RWPE1 (cell line): Measurements from ENCODE around the gene KCNK4.
A peak's percentile ranks its signal among the peaks of the same experiment; 100 is the strongest.
"Not testable (repeated sequence)": the region's sequence is repeated elsewhere in the genome, so short reads cannot be mapped to it uniquely, and the experiment has no call there.

ENCODE experiments used
- CTCF ChIA-PET: fragments of 350-600 bp; sonication (Branson Sonifier 250); formaldehyde crosslinking; extraction: SDS; loops from one replicate; lab custom pipeline; 2021; lab: Yijun Ruan, JAX
- POLR2A ChIA-PET: fragments of 400-600 bp; formaldehyde crosslinking; extraction: SDS; loops from one replicate; lab custom pipeline; 2020; ENCODE audit warnings: antibody characterized with exemption; ENCODE audit not compliant: low non-redundant PET; lab: Yijun Ruan, JAX
- DNase-seq: peaks from one replicate; pipeline ENCODE4 v3.0.0; 2012; ENCODE audit warnings: low spot score
- H3K27ac ChIP-seq: fragments of 450-650 bp; 2 replicates; pipeline ENCODE4 v1.5.1; 2017
- CTCF ChIP-seq: fragments of 450-650 bp; conservative IDR thresholded peaks from 2 replicates; pipeline ENCODE4 v1.5.1; 2017; ENCODE audit warnings: low read depth, mild to moderate bottlenecking

KCNK4 gene

DNA sequence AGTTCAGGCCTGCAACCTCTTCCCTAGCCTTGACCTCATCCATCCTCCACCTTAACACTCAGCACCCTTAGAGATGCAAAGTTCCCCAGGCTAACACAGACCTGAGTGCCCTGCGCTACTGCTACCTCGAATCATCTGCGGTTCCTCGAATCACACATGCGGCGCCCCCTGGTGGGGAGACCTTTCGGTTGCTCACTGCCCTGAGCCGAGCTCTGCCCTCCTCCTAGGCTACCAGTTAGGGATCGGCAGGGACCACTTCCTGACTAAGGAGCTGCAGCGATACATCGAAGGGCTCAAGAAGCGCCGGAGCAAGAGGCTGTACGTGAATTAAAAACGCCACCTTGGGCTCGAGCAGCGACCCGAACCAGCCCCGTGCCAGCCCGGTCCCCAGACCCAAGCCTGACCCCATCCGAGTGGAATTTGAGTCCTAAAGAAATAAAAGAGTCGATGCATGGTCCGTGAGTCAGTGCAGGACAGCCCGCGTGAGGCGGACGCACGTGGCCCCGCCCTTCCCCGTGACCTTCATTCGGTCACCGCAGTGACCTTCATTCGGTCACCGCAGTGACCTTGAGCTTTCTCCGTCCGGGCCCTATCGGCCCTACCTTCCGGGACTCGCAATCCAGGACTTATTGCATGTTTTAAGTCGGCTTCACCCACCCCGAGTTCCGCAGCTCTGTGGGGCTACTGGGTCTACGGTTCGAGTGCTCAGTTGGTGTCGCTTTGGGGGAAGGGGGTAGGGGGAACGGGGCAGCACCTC is 13.4 kb downstream of the KCNK4 start:
- peak overlapping the region; percentile 100 for H3K27ac ChIP-seq
- peak; percentile 66 for DNase-seq
- POLR2A ChIA-PET = interaction anchor here (0.5 to 2.0 kb wide), 3 partner anchors 13 to 85 kb away, joined by 3 to 9 read pairs (median 3); partner anchors contain the start of genes PRDX5 and TRMT112
- CTCF ChIA-PET = interaction anchor here (0.6 to 1.3 kb wide), 9 partner anchors 9 to 118 kb away, joined by 3 to 5 read pairs (median 4); partner anchors contain the start of genes PLCB3 and STIP1
- TF ChIP-seq CTCF = peak; percentile 85

DNA sequence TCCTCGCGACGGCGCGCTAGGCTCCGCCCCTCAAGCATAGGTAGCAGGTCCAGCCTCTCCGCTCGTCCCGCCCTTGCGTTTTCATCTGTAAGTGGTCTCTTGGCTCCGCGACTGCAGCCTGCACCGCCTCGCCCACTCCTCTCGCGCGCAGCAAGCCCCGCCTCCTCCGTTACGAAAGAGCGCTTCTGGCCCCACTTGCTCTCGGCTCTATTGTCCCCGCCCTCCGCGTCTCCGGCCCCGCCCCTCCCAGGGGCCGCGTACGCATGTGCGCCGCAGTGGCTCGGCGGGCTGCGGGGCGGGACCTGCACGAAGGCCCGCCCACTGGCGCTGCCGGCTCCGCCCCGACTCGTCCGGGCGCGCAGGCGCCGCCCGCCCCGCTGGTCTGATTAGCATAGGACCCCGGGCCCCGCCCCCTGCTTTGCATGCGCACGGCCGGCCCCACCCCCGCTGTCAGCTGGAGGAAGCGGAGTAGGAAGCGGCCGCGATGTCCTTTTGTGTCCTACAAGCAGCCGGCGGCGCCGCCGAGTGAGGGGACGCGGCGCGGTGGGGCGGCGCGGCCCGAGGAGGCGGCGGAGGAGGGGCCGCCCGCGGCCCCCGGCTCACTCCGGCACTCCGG is 14.1 kb downstream of the KCNK4 start, which contains the start of gene ESRRA:
TSS of gene ESRRA (plus strand) at position 450 of the 616 bp plus-strand sequence. CDS start 1,656 bp downstream, outside the sequence.
- H3K27ac ChIP-seq = peak within 1 kb of the TSS; percentile 100
- ChIA-PET CTCF (interaction anchor here (0.6 to 1.3 kb wide), 5 partner anchors 16 to 101 kb away, joined by 3 to 5 read pairs (median 4); no protein-coding TSS in a partner anchor), POLR2A (interaction anchor here (0.5 to 2.0 kb wide), 2 partner anchors 13 to 84 kb away, joined by 3 to 9 read pairs; partner anchors contain the start of genes PRDX5 and TRMT112)
- DNase-seq = peak; percentile 98
- TF ChIP-seq CTCF = no peak

DNA sequence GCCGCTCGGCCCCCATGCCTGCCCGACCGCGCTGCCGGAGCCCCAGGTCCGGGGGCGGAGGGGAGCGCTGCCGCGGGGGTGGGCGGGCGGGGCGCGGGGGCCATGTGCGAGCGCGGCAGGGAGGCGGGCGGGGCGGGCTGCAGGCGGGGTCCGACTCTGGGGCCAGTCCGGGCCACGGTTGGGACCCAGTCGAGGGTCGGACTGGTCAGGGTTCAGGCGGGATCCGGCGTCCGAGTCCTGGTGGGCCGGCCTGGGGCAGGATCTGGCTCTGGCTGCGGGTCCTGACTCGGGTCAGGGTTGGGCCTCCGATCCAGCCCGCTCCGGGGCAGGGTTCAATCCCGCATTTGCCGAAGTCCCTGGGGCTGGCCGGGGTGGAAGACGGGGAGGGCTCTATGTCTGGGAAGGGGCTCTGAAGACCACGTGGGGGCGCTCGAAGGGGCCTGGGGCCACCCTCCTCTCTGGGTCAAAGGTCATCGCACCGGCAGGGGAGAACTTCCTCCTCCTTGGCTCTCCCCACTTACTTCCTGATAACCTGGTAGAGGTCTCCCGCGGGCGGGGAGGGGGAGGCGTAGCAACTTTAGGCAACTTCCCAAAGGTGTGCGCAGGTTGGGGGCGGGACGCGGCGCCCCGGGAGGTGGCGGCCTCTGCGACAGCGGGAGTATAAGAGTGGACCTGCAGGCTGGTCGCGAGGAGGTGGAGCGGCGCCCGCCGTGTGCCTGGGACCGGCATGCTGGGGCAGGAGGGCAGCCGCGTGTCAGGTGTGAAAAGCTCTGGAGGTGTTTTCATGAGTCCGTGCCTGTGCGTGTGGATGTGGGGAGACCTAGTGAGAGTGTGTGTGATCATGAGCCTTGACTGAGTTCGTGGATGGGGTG is 14.8 kb downstream of the KCNK4 start:
- DNase-seq = no peak
- peak; percentile 50 for TF ChIP-seq CTCF

DNA sequence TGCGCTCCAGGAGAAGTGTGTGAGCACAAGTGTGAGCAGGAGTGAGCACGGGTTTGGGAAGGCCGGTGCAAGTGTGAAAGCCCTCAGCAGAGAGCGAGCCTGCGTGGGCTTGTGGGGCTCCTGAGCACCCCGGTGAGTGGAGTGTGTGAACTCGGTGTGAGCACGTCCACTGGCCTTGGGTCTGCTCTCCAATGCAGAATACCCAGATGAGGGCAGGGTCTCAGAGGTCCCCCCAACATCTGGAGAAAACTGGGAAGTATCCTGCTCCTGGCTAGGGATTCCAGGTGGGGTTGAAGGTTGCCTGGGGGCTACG is 15.4 kb downstream of the KCNK4 start:
- DNase-seq = no peak
- no peak for TF ChIP-seq CTCF
- POLR2A ChIA-PET = interaction anchor here (1.1 kb wide), 1 partner anchor 35 kb away, joined by 3 read pairs; no protein-coding TSS in a partner anchor
- CTCF ChIA-PET = interaction anchor here (0.6 to 0.9 kb wide), 5 partner anchors 26 to 116 kb away, joined by 3 to 6 read pairs (median 3); no protein-coding TSS in a partner anchor
- H3K27ac ChIP-seq = peak overlapping the region; percentile 100

More for the DNA sequence above, 14.8 kb downstream of the KCNK4 start:
- ChIA-PET POLR2A (interaction anchor here (2.0 kb wide), 1 partner anchor 12 kb away, joined by 9 read pairs; the partner anchor contains the start of genes PRDX5 and TRMT112), CTCF (interaction anchor here (0.6 to 0.9 kb wide), 7 partner anchors 24 to 117 kb away, joined by 3 to 6 read pairs (median 4); no protein-coding TSS in a partner anchor)
- H3K27ac ChIP-seq = peak overlapping the region; percentile 100

GRCh38 chr11:64306876-64307622 is 15.9 kb downstream of the KCNK4 start:
- ChIA-PET CTCF (interaction anchor here (0.6 to 0.9 kb wide), 5 partner anchors 25 to 116 kb away, joined by 3 to 6 read pairs (median 4); no protein-coding TSS in a partner anchor), POLR2A (interaction anchor here (0.6 to 1.1 kb wide), 2 partner anchors 35 to 122 kb away, joined by 3 to 8 read pairs; no protein-coding TSS in a partner anchor)
- DNase-seq = no peak
- peak overlapping the region; percentile 100 for H3K27ac ChIP-seq
- TF ChIP-seq CTCF = no peak

DNA sequence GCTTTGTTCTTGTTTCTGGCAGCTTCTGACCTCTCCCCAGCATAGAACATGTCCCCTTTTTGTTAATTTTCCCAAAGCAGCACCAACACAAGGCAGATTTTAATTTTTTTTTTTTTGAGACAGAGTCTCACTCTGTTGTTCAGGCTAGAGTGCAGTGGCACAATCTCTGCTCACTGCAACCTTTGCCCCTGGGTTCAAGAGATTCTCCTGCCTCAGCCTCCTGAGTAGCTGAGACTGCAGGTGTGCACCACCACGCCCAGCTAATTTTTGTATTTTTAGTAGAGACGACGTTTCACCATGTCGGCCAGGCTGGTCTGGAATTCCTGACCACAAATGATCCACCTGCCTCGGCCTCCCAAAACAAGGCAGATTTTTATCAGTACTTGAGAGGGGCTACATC is 16.7 kb downstream of the KCNK4 start:
- POLR2A ChIA-PET = interaction anchor here (0.6 to 1.1 kb wide), 2 partner anchors 36 to 123 kb away, joined by 3 to 8 read pairs; no protein-coding TSS in a partner anchor
- H3K27ac ChIP-seq = peak overlapping the region; percentile 100
- CTCF ChIA-PET = interaction anchor here (0.7 kb wide), 1 partner anchor 41 kb away, joined by 4 read pairs; no protein-coding TSS in a partner anchor
- not testable (repeated sequence) for DNase-seq
